Erythroblast (primary cell): ENCODE results near the gene BECN2.
A peak's percentile ranks its signal among the peaks of the same experiment; 100 is the strongest.
"Not testable (repeated sequence)": the region's sequence is repeated elsewhere in the genome, so short reads cannot be mapped to it uniquely, and the experiment has no call there.

Source experiments
- DNase-seq, 2 experiments: peaks; one replicate each; lab custom pipeline; 2025; lab: John Stamatoyannopoulos, UW
- GATA1 ChIP-seq: IDR thresholded peaks from 2 replicates; pipeline ENCODE4 v1.6.1; 2011; ENCODE audit warnings: low read depth, mild to moderate bottlenecking, control low read depth, low read length, moderate library complexity
- POLR2A ChIP-seq: IDR thresholded peaks from 2 replicates; pipeline ENCODE4 v1.6.1; 2011; ENCODE audit warnings: mild to moderate bottlenecking, low read length

The BECN2 gene

GRCh38 chr1:241950390-241950789 is 7.2 kb upstream of the BECN2 start:
- no peak for DNase-seq
- no peak for TF ChIP-seq POLR2A
- TF ChIP-seq GATA1 = no peak

- TF ChIP-seq POLR2A = no peak
- TF ChIP-seq GATA1 = no peak
- DNase-seq = no peak
These were observed 4.6 kb downstream of the BECN2 start for GRCh38 chr1:241962153-241962552.

GRCh38 chr1:241963722-241964121 is 6.2 kb downstream of the BECN2 start:
- DNase-seq = no peak
- TF ChIP-seq GATA1 = no peak
- TF ChIP-seq POLR2A = no peak

- no peak for DNase-seq
These were observed 7.1 kb downstream of the BECN2 start for GRCh38 chr1:241964550-241965282.

GRCh38 chr1:241968611-241969010 is 11.0 kb downstream of the BECN2 start:
- DNase-seq = no peak

More at GRCh38 chr1:241964550-241965282, 7.1 kb downstream of the BECN2 start:
- TF ChIP-seq POLR2A = no peak
- no peak for TF ChIP-seq GATA1

GRCh38 chr1:241972703-241973369 is 15.3 kb downstream of the BECN2 start:
- TF ChIP-seq GATA1 = no peak
- no peak for TF ChIP-seq POLR2A
- DNase-seq = no peak

More at GRCh38 chr1:241968611-241969010, 11.0 kb downstream of the BECN2 start:
- TF ChIP-seq POLR2A = no peak
- no peak for TF ChIP-seq GATA1

- no peak for DNase-seq
- no peak for TF ChIP-seq POLR2A
- no peak for TF ChIP-seq GATA1
These were observed 18.7 kb downstream of the BECN2 start for GRCh38 chr1:241976229-241976628.

GRCh38 chr1:241979071-241979470 is 21.5 kb downstream of the BECN2 start:
- TF ChIP-seq GATA1 = no peak
- no peak for TF ChIP-seq POLR2A

GRCh38 chr1:241979926-241980325 is 22.4 kb downstream of the BECN2 start:
- DNase-seq = no peak
- TF ChIP-seq POLR2A = no peak
- no peak for TF ChIP-seq GATA1

More at GRCh38 chr1:241979071-241979470, 21.5 kb downstream of the BECN2 start:
- no peak for DNase-seq

- peak; percentile 22 to 39 for DNase-seq
These were observed 28.2 kb downstream of the BECN2 start for GRCh38 chr1:241985787-241986186.

GRCh38 chr1:241988389-241988930 is 30.9 kb downstream of the BECN2 start:
- DNase-seq = not testable (repeated sequence)

More at GRCh38 chr1:241985787-241986186, 28.2 kb downstream of the BECN2 start:
- TF ChIP-seq POLR2A (no peak), GATA1 (no peak)

- no peak for DNase-seq
- TF ChIP-seq POLR2A (no peak), GATA1 (no peak)
These were observed 32.5 kb downstream of the BECN2 start for GRCh38 chr1:241990040-241990439.

GRCh38 chr1:241992734-241993133 is 35.2 kb downstream of the BECN2 start:
- no peak for TF ChIP-seq GATA1
- TF ChIP-seq POLR2A = no peak
- no peak for DNase-seq

GRCh38 chr1:241994171-241994570 is 36.6 kb downstream of the BECN2 start:
- TF ChIP-seq GATA1 (no peak), POLR2A (no peak)
- DNase-seq = no peak
